WTC11 (cell line): ENCODE measurements around the gene KRT85.

ENCODE experiments used
- CREM ChIP-seq: sonication (generic); formaldehyde crosslinking; IDR thresholded peaks from 2 replicates; pipeline ENCODE4 v1.8.1; 2022; ENCODE audit warnings: mild to moderate bottlenecking, missing genetic modification reagents, moderate library complexity
- GABPB1 ChIP-seq: sonication (generic); formaldehyde crosslinking; IDR thresholded peaks from 2 replicates; pipeline ENCODE4 v1.8.1; 2023; ENCODE audit warnings: mild to moderate bottlenecking, missing genetic modification reagents
- GRHL2 ChIP-seq: fragments of 250-450 bp; sonication (Bioruptor Pico); IDR thresholded peaks from 2 replicates; pipeline ENCODE4 v1.8.0; 2022; ENCODE audit warnings: mild to moderate bottlenecking, moderate library complexity; ENCODE audit not compliant: insufficient replicate concordance, severe bottlenecking
- NFYB ChIP-seq: sonication (generic); formaldehyde crosslinking; conservative IDR thresholded peaks from 2 replicates; pipeline ENCODE4 v1.8.0; 2022; ENCODE audit warnings: low read depth, missing genetic modification reagents
- NR2C2 ChIP-seq: sonication (generic); formaldehyde crosslinking; IDR thresholded peaks from 2 replicates; pipeline ENCODE4 v1.8.0; 2022; ENCODE audit warnings: mild to moderate bottlenecking, missing genetic modification reagents
- RELA ChIP-seq: sonication (generic); formaldehyde crosslinking; IDR thresholded peaks from 2 replicates; pipeline ENCODE4 v1.8.1; 2022; ENCODE audit warnings: missing genetic modification reagents, mild to moderate bottlenecking, borderline replicate concordance
- SP1 ChIP-seq: sonication (generic); formaldehyde crosslinking; conservative IDR thresholded peaks from 2 replicates; pipeline ENCODE4 v1.8.1; 2022; ENCODE audit warnings: missing genetic modification reagents
- TEAD1 ChIP-seq: sonication (generic); formaldehyde crosslinking; IDR thresholded peaks from 2 replicates; pipeline ENCODE4 v1.8.0; 2022; ENCODE audit warnings: mild to moderate bottlenecking, missing genetic modification reagents
- TF ChIP-seq, protein P1 (sequence below): fragments of 200-600 bp; IDR thresholded peaks from 2 replicates; pipeline ENCODE4 v1.8.0; 2022; ENCODE audit warnings: antibody characterized with exemption
- TF ChIP-seq, protein P2 (sequence below): sonication (generic); formaldehyde crosslinking; conservative IDR thresholded peaks from 2 replicates; pipeline ENCODE4 v1.8.1; 2022; ENCODE audit warnings: mild to moderate bottlenecking, missing genetic modification reagents
- TF ChIP-seq, protein P3 (sequence below): fragments of 250-450 bp; sonication (Bioruptor Pico); conservative IDR thresholded peaks from 2 replicates; pipeline ENCODE4 v1.9.0; 2021; ENCODE audit warnings: mild to moderate bottlenecking
- TF ChIP-seq, protein P4 (sequence below): sonication (generic); formaldehyde crosslinking; IDR thresholded peaks from 2 replicates; pipeline ENCODE4 v1.8.1; 2022; ENCODE audit warnings: low read depth, missing genetic modification reagents, borderline replicate concordance
- TF ChIP-seq, protein P5 (sequence below): sonication (generic); formaldehyde crosslinking; IDR thresholded peaks from 2 replicates; pipeline ENCODE4 v1.8.0; 2022; ENCODE audit warnings: mild to moderate bottlenecking, missing genetic modification reagents

DNA sequence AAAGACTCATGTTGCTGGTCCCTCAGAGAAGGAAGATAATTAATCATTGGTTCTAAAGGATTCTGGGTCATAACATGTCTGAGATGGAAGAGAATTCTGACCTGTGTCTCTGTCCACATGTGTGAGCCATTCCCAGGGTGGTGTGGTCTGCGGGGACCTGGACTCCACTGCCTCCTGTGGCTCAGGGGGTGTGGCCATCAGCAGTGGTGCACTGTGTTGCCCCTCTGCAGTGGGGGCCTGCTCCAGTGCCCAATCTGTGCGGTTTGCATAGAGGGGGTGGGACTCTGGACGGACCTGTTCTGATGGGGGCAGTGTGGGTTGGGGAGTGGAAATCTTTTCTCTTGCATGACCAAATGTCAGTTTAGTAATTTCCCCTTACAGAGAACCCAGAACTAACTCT is 13.5 kb downstream of the KRT85 start:
- TF ChIP-seq, protein P1, sequence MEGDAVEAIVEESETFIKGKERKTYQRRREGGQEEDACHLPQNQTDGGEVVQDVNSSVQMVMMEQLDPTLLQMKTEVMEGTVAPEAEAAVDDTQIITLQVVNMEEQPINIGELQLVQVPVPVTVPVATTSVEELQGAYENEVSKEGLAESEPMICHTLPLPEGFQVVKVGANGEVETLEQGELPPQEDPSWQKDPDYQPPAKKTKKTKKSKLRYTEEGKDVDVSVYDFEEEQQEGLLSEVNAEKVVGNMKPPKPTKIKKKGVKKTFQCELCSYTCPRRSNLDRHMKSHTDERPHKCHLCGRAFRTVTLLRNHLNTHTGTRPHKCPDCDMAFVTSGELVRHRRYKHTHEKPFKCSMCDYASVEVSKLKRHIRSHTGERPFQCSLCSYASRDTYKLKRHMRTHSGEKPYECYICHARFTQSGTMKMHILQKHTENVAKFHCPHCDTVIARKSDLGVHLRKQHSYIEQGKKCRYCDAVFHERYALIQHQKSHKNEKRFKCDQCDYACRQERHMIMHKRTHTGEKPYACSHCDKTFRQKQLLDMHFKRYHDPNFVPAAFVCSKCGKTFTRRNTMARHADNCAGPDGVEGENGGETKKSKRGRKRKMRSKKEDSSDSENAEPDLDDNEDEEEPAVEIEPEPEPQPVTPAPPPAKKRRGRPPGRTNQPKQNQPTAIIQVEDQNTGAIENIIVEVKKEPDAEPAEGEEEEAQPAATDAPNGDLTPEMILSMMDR, result no peak
- TF ChIP-seq, protein P2, sequence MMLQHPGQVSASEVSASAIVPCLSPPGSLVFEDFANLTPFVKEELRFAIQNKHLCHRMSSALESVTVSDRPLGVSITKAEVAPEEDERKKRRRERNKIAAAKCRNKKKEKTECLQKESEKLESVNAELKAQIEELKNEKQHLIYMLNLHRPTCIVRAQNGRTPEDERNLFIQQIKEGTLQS (CRISPR knock-in tag), result no peak
- no peak for TF ChIP-seq NR2C2 (CRISPR knock-in tag)
- TF ChIP-seq CREM (CRISPR knock-in tag), result no peak
- no peak for TF ChIP-seq NFYB (CRISPR knock-in tag)
- no peak for TF ChIP-seq GRHL2
- no peak for TF ChIP-seq SP1 (CRISPR knock-in tag)
- TF ChIP-seq, protein P3, sequence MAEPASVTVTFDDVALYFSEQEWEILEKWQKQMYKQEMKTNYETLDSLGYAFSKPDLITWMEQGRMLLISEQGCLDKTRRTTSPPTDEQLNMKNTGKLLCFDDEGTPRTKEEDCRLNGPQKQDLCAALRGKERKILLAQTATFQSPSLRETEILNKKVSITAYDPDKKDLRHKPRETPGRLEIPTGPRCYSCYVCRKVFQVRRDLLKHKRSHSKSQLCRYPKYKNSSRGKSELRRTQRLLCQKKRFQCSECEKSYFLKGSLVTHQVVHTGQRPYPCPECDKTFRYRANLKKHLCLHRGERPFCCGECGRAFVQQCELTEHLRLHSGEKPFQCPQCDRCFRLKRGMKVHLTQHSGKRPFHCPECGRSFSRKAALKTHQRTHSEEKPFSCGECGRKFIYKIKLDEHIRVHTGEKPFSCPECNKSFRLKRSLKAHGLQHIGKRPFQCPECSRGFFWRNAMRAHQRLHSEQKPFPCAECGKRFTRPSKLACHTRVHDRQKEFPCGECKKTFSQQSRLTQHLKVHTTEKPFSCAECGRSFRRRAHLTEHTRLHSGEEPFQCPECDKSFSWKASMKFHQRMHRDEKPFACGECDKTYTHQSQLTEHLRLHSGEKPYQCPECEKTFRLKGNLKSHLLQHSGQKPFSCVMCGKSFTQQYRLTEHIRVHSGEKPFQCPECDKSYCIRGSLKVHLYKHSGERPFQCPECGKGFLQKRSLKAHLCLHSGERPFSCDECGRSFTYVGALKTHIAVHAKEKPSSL (CRISPR knock-in tag), result no peak
- TF ChIP-seq, protein P4, sequence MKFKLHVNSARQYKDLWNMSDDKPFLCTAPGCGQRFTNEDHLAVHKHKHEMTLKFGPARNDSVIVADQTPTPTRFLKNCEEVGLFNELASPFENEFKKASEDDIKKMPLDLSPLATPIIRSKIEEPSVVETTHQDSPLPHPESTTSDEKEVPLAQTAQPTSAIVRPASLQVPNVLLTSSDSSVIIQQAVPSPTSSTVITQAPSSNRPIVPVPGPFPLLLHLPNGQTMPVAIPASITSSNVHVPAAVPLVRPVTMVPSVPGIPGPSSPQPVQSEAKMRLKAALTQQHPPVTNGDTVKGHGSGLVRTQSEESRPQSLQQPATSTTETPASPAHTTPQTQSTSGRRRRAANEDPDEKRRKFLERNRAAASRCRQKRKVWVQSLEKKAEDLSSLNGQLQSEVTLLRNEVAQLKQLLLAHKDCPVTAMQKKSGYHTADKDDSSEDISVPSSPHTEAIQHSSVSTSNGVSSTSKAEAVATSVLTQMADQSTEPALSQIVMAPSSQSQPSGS, result no peak
- TF ChIP-seq, protein P5, sequence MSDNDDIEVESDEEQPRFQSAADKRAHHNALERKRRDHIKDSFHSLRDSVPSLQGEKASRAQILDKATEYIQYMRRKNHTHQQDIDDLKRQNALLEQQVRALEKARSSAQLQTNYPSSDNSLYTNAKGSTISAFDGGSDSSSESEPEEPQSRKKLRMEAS (CRISPR knock-in tag), result no peak
- no peak for TF ChIP-seq GABPB1 (CRISPR knock-in tag)
- TF ChIP-seq TEAD1 (CRISPR knock-in tag), result no peak
- TF ChIP-seq RELA (CRISPR knock-in tag), result no peak
